Measurements from ENCODE around the gene ANKRD44. TPM values are rescaled to one million over a fixed set of nuclear protein-coding genes. Genes with fewer than 3 reads are reported as not detected.

ANKRD44 gene
- polyA plus RNA-seq, 1 experiment, result 14.7 TPM

- CTCF ChIA-PET, result interaction anchor here (0.7 to 1.9 kb wide), 2 partner anchors 27 to 138 kb away, joined by 4 to 8 read pairs; no protein-coding TSS in a partner anchor
- H3K27me3 ChIP-seq (ENCODE audit: control insufficient read depth, insufficient read depth, low read length), result no peaks in the 10 kb centered on the region
- TF ChIP-seq CTCF (IDR thresholded peaks at IDR 0.05; ENCODE audit: low read depth, low read length), result no peak
- H3K4me3 ChIP-seq (ENCODE audit: low read depth, low read length), result no peak overlapping the region
- DNase-seq (ENCODE audit: low read depth, low spot score), result no peak
- H3K27ac ChIP-seq (ENCODE audit: low read depth, low read length), result no peak overlapping the region
- H3K9me3 ChIP-seq (ENCODE audit: control insufficient read depth, insufficient read depth, low read length), result no peaks in the 10 kb centered on the region
- POLR2A ChIA-PET, result no interaction called here
Observed at GRCh38 chr2:197306696-197307040, 3.9 kb downstream of the ANKRD44 start.

- H3K27ac ChIP-seq (ENCODE audit: low read depth, low read length), result no peak overlapping the region
Observed at GRCh38 chr2:197306024-197306695, 4.4 kb downstream of the ANKRD44 start.

GRCh38 chr2:197304556-197305011, 6.0 kb downstream of the ANKRD44 start:
- H3K27ac ChIP-seq (ENCODE audit: low read depth, low read length), result no peak overlapping the region
- ChIA-PET CTCF (interaction anchor here (1.4 to 3.1 kb wide), 2 partner anchors 114 to 191 kb away, joined by 3 to 15 read pairs; no protein-coding TSS in a partner anchor), POLR2A (no interaction called here)
- no peak overlapping the region for H3K4me3 ChIP-seq (ENCODE audit: low read depth, low read length)
- no peaks in the 10 kb centered on the region for H3K9me3 ChIP-seq (ENCODE audit: control insufficient read depth, insufficient read depth, low read length)
- TF ChIP-seq CTCF (IDR thresholded peaks at IDR 0.05; ENCODE audit: low read depth, low read length), result no peak
- no peak for DNase-seq (ENCODE audit: low read depth, low spot score)
- no peaks in the 10 kb centered on the region for H3K27me3 ChIP-seq (ENCODE audit: control insufficient read depth, insufficient read depth, low read length)

More at GRCh38 chr2:197306024-197306695, 4.4 kb downstream of the ANKRD44 start:
- POLR2A ChIA-PET, result no interaction called here
- Histone ChIP-seq H3K27me3 (ENCODE audit: control insufficient read depth, insufficient read depth, low read length) (no peaks in the 10 kb centered on the region), H3K4me3 (ENCODE audit: low read depth, low read length) (no peak overlapping the region), H3K9me3 (ENCODE audit: control insufficient read depth, insufficient read depth, low read length) (no peaks in the 10 kb centered on the region)
- CTCF ChIA-PET, result interaction anchor here (0.7 to 1.9 kb wide), 3 partner anchors 15 to 138 kb away, joined by 3 to 8 read pairs (median 3); no protein-coding TSS in a partner anchor
- no peak for DNase-seq (ENCODE audit: low read depth, low spot score)
- TF ChIP-seq CTCF (IDR thresholded peaks at IDR 0.05; ENCODE audit: low read depth, low read length), result no peak

- TF ChIP-seq CTCF (IDR thresholded peaks at IDR 0.05; ENCODE audit: low read depth, low read length), result no peak
- no peak for DNase-seq (ENCODE audit: low read depth, low spot score)
- CTCF ChIA-PET, result no interaction called here
Observed at GRCh38 chr2:197300139-197300538, 10.4 kb downstream of the ANKRD44 start.

GRCh38 chr2:197298609-197299008, 12.0 kb downstream of the ANKRD44 start:
- H3K27me3 ChIP-seq (ENCODE audit: control insufficient read depth, insufficient read depth, low read length), result no peaks in the 10 kb centered on the region
- ChIA-PET POLR2A (no interaction called here), CTCF (no interaction called here)
- H3K9me3 ChIP-seq (ENCODE audit: control insufficient read depth, insufficient read depth, low read length), result no peaks in the 10 kb centered on the region
- H3K27ac ChIP-seq (ENCODE audit: low read depth, low read length), result no peak overlapping the region
- H3K4me3 ChIP-seq (ENCODE audit: low read depth, low read length), result no peak overlapping the region
- no peak for DNase-seq (ENCODE audit: low read depth, low spot score)
- TF ChIP-seq CTCF (IDR thresholded peaks at IDR 0.05; ENCODE audit: low read depth, low read length), result no peak

More at GRCh38 chr2:197300139-197300538, 10.4 kb downstream of the ANKRD44 start:
- Histone ChIP-seq H3K9me3 (ENCODE audit: control insufficient read depth, insufficient read depth, low read length) (no peaks in the 10 kb centered on the region), H3K27me3 (ENCODE audit: control insufficient read depth, insufficient read depth, low read length) (no peaks in the 10 kb centered on the region), H3K27ac (ENCODE audit: low read depth, low read length) (no peak overlapping the region), H3K4me3 (ENCODE audit: low read depth, low read length) (no peak overlapping the region)
- POLR2A ChIA-PET, result interaction anchor here (0.6 to 0.8 kb wide), 3 partner anchors 10 to 186 kb away, joined by 5 to 10 read pairs (median 7); no protein-coding TSS in a partner anchor

Data from AG04450 (cell line).